Parathyroid adenoma (tissue), 2 donors: ENCODE data around the gene ITSN1.

Experiments
- H2AFZ ChIP-seq: fragments of 300-600 bp; sonication (generic); one replicate; pipeline ENCODE4 v1.7.0; 2017; ENCODE audit warnings: antibody characterized with exemption, mild to moderate bottlenecking
- H3K27ac ChIP-seq: fragments of 300-600 bp; sonication (generic); one replicate; pipeline ENCODE4 v1.7.0; 2017
- H3K27me3 ChIP-seq: fragments of 300-600 bp; sonication (generic); one replicate; pipeline ENCODE4 v1.7.0; 2017; ENCODE audit warnings: low read length; ENCODE audit not compliant: control insufficient read depth, insufficient read depth
- H3K36me3 ChIP-seq: fragments of 300-600 bp; sonication (generic); one replicate; pipeline ENCODE4 v1.7.0; 2017; ENCODE audit warnings: low read length; ENCODE audit not compliant: control insufficient read depth, insufficient read depth
- H3K4me1 ChIP-seq: fragments of 300-600 bp; sonication (generic); one replicate; pipeline ENCODE4 v1.7.0; 2017; ENCODE audit warnings: control low read depth
- H3K4me2 ChIP-seq: fragments of 300-600 bp; sonication (generic); one replicate; pipeline ENCODE4 v1.7.0; 2017; ENCODE audit warnings: low read length
- H3K4me3 ChIP-seq: fragments of 300-600 bp; sonication (generic); one replicate; pipeline ENCODE4 v1.7.0; 2017; ENCODE audit warnings: low read depth, low read length
- H3K79me2 ChIP-seq: fragments of 300-600 bp; sonication (generic); one replicate; pipeline ENCODE4 v1.7.0; 2017; ENCODE audit warnings: control low read depth
- H3K9ac ChIP-seq: fragments of 300-600 bp; sonication (generic); one replicate; pipeline ENCODE4 v1.7.0; 2017; ENCODE audit warnings: mild to moderate bottlenecking
- H3K9me3 ChIP-seq: fragments of 300-600 bp; sonication (generic); one replicate; pipeline ENCODE4 v1.7.0; 2017; ENCODE audit warnings: low read length; ENCODE audit not compliant: control insufficient read depth
- CTCF ChIP-seq: fragments of 300-600 bp; sonication (generic); IDR thresholded peaks from one replicate; pipeline ENCODE4 v1.7.0; 2017; ENCODE audit warnings: antibody characterized with exemption, mild to moderate bottlenecking
- donor health status: primary hyperparathyroidism.

Gene ITSN1

GRCh38 chr21:33938381-33938780 is 296.1 kb downstream of the ITSN1 start:
- H3K4me3 ChIP-seq = no peak overlapping the region
- H3K36me3 ChIP-seq = no peaks in the 10 kb centered on the region
- H3K9ac ChIP-seq = no peak overlapping the region
- no peaks in the 10 kb centered on the region for H3K9me3 ChIP-seq
- no peaks in the 10 kb centered on the region for H3K27me3 ChIP-seq
- no peaks in the 10 kb centered on the region for H3K4me1 ChIP-seq
- no peak for TF ChIP-seq CTCF
- H3K79me2 ChIP-seq = no peaks in the 10 kb centered on the region
- no peak overlapping the region for H2AFZ ChIP-seq
- no peak overlapping the region for H3K27ac ChIP-seq
- no peak overlapping the region for H3K4me2 ChIP-seq

GRCh38 chr21:33939226-33939625 is 296.9 kb downstream of the ITSN1 start:
- Histone ChIP-seq H3K27ac (no peak overlapping the region), H3K36me3 (no peaks in the 10 kb centered on the region), H3K4me1 (no peaks in the 10 kb centered on the region), H3K27me3 (no peaks in the 10 kb centered on the region), H3K79me2 (no peaks in the 10 kb centered on the region), H3K4me3 (no peak overlapping the region), H3K4me2 (no peak overlapping the region), H3K9ac (no peak overlapping the region), H2AFZ (no peak overlapping the region), H3K9me3 (no peaks in the 10 kb centered on the region)
- no peak for TF ChIP-seq CTCF

GRCh38 chr21:33940164-33940880 is 298.0 kb downstream of the ITSN1 start:
- no peak overlapping the region for H3K4me2 ChIP-seq
- H2AFZ ChIP-seq = no peak overlapping the region
- no peaks in the 10 kb centered on the region for H3K36me3 ChIP-seq
- H3K9ac ChIP-seq = no peak overlapping the region
- H3K79me2 ChIP-seq = no peaks in the 10 kb centered on the region
- H3K4me1 ChIP-seq = no peaks in the 10 kb centered on the region
- H3K4me3 ChIP-seq = no peak overlapping the region
- no peak overlapping the region for H3K27ac ChIP-seq
- TF ChIP-seq CTCF = no peak
- no peaks in the 10 kb centered on the region for H3K9me3 ChIP-seq
- no peaks in the 10 kb centered on the region for H3K27me3 ChIP-seq

GRCh38 chr21:33940881-33941245 is 298.6 kb downstream of the ITSN1 start:
- Histone ChIP-seq H3K4me2 (no peak overlapping the region), H3K27me3 (no peaks in the 10 kb centered on the region), H3K9me3 (no peaks in the 10 kb centered on the region), H2AFZ (no peak overlapping the region), H3K4me1 (no peaks in the 10 kb centered on the region), H3K79me2 (no peaks in the 10 kb centered on the region), H3K9ac (no peak overlapping the region), H3K36me3 (no peaks in the 10 kb centered on the region), H3K4me3 (no peak overlapping the region), H3K27ac (no peak overlapping the region)
- no peak for TF ChIP-seq CTCF

- Histone ChIP-seq H3K27ac (no peak overlapping the region), H3K79me2 (no peaks in the 10 kb centered on the region), H2AFZ (no peak overlapping the region), H3K9ac (no peak overlapping the region), H3K4me3 (no peak overlapping the region), H3K36me3 (no peaks in the 10 kb centered on the region), H3K4me1 (no peaks in the 10 kb centered on the region), H3K9me3 (no peaks in the 10 kb centered on the region), H3K4me2 (no peak overlapping the region), H3K27me3 (no peaks in the 10 kb centered on the region)
- no peak for TF ChIP-seq CTCF
Measured at GRCh38 chr21:33942426-33942825, 300.1 kb downstream of the ITSN1 start.
